Epidermal melanocyte (primary cell): ENCODE measurements around the gene TNFRSF11A.

Experiments
- DNase-seq: peaks from one replicate; pipeline ENCODE4 v3.0.0; 2011; ENCODE audit warnings: low spot score; ENCODE audit not compliant: insufficient read length

The TNFRSF11A gene

GRCh38 chr18:62324917-62325805 lies at the start of gene TNFRSF11A:
Gene TNFRSF11A (plus strand): TSS chr18:62325310. CDS start chr18:62325353, 43 bp downstream.
- no peak for DNase-seq

- no peak for DNase-seq
Observed at GRCh38 chr18:62277045-62277444, 48.1 kb upstream of the TNFRSF11A start.

DNA sequence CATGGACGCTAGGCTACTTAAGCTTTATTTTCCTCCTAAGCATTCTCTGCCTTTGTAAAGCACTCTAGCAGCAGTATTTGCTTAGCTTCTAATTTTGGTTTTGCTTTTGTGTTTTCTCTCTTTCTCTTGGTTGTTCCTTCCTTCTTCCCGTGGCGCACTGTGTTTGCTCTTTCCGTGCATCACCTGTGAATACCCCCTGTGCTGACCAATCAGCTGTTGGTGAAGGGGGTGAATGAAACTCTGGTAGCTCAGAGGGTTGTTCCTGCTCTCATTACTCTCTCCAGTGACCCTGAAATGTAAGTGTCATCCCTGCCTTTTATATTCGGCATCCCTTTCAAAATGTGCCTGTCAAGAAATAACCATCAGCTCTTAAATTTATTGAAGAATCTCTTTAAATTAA lies 45.5 kb upstream of the TNFRSF11A start:
- DNase-seq = no peak

DNA sequence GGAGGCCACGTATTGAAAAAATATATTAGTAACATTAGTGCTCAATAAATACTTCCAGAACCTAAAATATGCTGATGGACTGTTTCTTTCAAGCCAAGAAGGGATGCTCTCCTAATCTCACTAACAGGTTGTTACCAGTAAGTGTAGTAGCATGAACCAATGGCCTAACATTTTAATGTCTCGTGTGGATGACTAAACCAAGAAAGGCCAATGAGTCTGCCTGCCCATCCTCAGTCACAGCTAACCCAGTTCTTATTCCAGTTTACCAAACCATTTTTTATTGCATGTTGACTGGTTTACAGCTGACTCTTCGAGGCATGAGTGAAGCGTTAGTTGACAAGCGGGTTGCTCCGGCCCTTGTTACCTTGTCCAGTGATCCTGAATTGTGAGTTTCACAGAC lies 45.1 kb upstream of the TNFRSF11A start:
- DNase-seq = no peak

DNA sequence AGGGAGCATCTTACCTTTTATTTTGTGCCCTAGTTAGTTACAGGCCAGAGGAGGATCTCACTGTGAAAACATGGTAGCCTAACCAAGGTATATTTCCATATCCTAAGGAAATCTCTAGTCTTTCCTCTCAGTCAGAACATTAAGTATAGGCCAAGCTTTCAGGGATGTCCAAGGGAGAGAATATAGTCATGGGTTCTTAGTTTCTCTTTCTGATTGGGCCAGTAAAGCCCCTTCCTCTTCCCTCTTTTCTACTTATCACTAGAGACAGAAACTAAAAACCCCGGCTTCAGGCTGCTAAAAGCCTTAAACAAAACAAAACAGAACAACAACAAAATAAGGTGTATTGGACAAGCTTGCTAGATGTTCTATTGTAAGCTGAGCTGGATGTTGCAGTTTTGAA lies 44.3 kb upstream of the TNFRSF11A start:
- DNase-seq = no peak

DNA sequence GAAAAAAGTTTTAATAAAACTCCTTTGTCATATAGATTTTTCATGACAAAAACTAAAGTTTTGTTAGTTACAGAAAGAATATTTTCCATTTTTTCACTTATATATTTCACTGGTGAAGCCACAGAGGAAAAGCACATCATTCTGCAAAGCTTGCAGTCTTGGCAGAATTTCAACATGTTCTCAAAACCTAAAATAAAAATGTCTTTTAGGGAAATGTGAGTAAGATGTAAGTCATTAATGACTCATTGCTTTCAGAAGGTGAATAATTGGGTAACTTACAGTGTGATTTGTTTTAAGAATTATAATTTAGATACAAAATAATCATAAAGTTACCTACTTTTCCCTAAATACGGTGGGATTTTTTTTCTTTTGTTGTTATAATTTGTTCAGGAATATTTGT lies 43.4 kb upstream of the TNFRSF11A start:
- DNase-seq = no peak

- no peak for DNase-seq
Observed at GRCh38 chr18:62282188-62282629, 42.9 kb upstream of the TNFRSF11A start.

DNA sequence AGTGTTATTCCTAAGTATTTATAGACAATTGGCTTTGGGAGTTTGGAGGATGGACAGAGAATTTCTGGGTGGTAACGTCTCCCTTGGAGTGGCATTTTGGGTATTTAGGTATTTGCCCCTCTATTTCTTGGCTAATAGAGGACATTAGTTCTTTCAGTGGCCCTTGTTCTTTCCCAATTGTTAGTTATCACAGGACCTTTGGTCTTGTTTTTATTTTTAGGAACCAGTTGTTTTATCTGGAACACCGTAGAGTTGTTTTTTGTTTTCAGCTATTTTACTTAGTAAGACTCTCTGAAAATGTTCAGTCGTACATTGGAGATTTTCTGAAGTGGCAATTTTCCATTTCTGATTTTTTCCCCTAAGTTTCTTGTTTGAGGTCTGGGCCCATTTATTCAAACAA lies 40.5 kb upstream of the TNFRSF11A start:
- DNase-seq = no peak

DNA sequence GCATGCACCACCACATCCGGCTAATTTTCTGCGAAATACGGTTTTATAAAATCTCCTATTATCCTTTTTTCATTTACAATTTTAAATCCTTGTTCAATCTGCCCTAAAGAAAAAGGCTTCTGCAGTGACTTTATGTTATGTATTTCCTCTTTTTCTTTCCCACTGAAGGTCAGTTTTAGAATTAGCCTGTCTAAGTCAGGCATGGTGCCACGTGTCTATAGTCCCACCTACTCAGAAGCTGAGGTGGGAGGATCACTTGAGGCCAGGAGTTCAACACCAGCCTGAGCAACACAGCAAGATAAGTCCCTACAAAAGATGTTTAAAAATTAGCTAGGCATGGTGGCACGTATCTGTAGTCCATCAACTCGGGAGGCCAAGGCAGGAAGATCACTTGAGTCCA lies 39.8 kb upstream of the TNFRSF11A start:
- DNase-seq = no peak

DNA sequence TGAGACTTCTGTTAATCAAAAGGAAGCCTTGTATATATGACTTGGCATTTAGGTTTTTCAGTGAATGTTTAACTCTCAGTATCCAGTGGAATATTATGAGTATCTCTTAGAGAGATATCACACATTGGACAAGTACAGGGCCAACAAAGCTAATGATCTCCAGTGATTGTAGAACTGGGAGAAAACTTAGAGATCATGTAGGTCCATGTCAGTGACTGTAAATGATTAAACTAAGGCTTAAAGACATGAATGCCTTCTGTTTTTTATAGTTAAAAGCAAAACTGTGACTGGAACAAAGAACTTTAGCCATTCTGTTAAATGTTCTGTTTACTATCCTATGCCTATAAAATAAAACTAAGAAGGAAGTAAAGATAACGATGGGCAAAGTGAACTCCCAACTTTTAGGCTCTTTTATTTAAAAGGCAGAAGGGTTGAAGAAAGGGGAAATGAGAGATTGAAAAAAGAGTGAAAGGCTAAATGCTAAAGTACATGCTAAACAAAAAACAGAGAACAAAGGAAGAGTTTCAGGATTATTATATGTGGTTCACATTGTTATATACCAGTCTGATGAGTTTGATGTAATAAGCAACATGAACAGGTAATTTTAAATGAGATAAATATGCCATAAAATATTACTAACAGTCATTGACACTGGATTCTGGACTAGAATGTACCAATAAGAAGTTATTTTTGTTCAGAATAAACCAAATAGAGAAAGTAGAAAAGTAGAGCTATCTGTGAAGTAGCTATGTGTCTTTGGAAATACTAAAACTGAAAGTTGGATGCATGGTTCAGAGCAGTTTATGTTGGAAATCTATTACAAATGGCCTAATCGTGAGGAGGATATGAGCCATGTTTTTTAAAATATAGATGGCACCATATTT lies 37.1 kb upstream of the TNFRSF11A start:
- no peak for DNase-seq

DNA sequence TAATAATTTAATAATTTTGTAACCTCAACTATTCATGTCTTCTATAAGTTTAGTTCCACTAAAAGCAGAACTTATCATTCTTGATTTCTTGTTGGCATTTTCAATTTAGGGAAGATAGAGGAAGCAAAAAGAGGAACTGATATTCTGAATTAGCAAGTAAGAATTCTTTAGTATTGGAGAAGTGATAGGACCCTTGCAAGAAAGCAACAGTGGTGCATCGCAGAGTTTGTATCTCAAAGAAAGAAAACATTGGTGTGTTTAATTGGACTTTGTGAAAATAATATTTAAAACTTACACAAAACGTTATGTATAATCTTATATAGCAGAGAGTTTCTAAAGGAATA lies 36.5 kb upstream of the TNFRSF11A start:
- no peak for DNase-seq

DNA sequence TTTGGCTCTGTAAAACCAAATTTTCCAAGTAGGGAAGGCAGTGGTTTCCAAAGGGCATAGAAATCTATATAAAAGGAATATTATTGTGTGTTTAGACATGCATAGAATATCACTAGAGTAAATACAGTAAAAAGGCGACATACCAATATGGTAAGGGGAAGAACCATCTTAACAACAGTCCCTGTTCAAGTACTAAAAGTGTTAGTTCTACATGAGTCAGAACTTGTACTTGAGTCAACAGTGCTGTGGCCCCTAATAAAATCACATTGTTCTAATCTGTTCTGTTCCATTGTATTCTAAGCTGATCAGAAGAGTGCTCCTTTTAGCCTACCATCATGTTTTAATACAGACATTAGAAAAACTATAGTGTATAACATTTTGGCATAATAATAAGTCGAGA lies 36.1 kb upstream of the TNFRSF11A start:
- no peak for DNase-seq

DNA sequence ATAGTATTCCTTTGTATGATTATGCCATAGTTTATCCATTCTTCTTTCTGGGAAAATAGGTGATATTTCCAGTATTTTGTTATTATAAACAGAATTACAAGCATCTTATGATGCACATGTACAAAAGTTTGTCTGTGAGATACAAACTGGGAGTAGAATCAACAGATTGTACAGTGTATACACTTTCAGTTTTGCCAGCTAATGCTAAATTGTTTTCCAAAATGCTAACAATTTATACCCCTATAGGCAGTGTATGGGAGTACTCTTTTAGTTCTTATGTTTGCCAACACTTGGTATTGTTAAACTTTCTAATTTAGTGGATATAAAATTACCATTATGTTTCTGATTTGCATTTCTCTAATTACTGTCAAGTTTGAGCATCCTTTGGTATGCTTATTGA lies 31.0 kb upstream of the TNFRSF11A start:
- no peak for DNase-seq

DNA sequence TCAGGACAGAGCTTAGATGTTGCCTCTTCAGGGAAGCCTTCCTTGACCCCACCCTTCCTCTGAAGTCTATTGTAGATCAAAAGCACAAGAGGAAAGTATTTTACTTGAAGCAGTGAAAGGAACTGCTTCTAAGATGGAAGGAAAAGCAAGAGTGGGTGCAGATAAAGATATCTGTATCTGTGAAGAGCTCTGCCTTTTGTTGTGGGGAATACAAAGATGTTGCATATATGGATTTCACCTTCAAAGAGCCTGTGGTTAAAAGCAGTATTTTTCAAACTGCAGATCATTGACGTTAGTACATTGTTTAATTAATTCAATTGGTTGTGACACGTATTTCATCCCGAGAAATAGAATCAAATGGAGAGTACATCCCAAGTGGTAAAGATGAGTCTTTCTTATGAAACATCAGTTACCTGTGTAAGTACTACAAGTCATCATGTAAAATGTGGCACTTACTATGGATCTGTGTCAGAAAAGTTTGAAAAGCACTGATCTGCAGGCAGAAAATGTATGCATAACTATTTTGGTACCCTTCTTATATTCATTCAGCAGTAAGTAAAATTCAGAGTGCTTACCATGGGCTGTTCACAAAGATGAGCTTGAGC lies 24.6 kb upstream of the TNFRSF11A start:
- no peak for DNase-seq

- DNase-seq = no peak
Observed at GRCh38 chr18:62301322-62301721, 23.8 kb upstream of the TNFRSF11A start.

GRCh38 chr18:62312851-62313250 lies 12.3 kb upstream of the TNFRSF11A start:
- DNase-seq = no peak

DNA sequence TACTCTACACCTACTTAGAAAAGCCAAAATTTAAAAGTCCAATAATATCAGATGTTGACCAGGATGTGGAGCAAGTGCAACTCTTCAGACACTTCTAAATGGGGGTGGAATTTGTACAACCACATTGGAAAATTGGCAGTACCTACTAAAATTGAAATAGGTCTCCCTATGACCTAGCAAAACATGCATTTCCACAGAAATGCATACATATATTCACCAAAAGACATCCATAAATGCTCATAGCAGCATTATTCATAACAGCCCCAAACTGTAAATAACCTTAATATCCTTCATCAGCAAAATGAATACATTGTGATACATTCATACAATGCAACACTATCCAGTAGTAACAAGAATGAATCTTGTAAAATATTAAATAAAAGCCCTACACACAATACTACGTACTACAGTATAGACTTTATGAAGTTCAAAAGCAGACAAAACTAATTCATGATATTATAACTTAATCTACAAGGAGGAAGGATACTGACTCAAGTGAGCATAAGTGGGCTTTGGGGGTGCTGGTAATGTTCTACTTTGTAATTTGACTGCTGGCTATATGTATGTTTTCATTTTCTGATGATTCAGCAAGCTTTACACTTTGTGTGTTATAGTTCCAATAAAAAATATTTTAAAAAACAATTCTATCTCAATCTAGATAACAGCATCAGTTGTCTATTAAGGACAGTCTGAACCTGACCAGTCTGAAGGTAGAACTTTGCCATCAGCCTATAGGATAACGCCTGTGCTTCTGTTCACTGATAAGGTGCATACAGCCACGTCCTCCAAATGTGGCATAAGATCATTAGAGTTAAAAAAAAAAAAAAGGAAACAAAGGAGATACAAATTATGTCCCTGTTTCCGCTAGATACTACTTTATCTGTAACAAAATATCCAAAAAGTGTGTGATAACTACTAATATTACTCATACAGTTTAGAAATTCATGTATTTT lies 6.6 kb upstream of the TNFRSF11A start:
- DNase-seq = no peak

DNA sequence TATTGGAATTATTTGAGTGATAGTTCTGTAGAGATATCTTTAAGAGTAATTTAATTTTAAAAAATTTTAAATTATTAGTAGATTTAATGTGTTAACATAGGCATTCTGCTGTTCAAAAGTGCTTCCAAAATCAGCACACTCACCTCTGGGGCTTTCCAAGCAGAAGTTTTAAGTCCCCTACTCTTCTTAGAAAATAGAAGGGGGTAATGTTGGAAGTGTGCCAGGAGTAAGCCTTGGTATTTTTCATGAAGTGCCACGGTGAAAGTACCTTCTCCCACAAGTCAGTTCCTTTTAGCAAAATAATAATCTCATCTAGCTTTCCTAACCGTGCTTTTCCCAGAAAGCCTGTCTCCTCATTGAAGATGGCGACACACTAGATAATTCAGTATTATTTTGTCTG lies 3.9 kb upstream of the TNFRSF11A start:
- DNase-seq = no peak

GRCh38 chr18:62323483-62324180 lies 1.5 kb upstream of the TNFRSF11A start:
- DNase-seq = no peak

DNA sequence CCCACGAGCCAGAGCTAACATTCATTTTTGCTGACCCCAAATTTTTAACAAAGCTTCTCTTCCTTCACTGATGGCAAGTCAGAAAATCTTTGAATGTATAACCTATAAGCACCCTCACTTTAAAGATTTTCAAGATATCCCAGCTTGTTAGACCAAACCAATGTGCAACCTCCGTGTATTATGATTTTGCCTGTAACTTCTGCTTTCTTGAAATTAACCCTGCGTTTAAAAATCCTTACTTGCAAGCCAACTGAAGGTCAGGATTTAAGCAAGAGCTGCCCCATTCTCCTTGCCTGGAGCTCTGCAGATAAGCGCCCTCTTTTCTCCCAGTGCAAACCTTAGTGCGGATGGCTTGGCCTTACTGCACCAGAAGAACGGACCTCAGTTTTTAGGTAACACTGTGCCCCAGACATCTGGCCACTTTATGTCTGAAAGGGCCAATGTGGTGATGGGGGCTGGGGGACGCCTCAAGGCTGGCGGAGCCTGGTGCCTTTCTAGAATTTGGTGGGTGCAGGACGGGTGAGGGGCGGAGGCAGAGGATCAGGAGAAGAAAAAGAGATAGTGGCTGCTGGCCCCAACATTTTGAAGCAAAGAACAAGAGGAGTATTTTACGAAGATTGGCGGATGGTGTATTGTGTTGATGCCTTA lies 805 bp upstream of the TNFRSF11A start:
- no peak for DNase-seq
